ENCODE measurements around the gene NOS1AP.

The NOS1AP gene

DNA sequence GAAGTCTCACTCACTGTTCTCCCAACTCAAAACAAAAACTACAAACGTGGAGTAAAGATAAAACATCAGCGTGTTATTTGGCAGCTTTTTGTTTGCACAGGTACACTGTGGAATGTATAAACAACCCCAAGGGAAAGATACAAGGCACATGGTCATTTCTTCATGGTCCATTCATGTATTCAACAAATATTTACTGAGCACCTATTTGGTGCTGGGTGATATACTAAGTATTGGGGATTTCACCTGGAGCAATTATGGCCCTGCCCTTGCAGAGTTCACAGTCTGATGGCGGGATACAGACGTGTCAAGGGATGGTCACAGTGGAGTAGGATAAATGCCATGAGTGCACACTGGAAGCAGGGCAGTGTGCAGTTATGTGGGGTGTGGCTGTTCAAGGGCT is 171.1 kb downstream of the NOS1AP start:
- H3K4me3 Mint-ChIP-seq: no peak overlapping the region
- H3K27ac Mint-ChIP-seq: no peak overlapping the region
- H3K36me3 Mint-ChIP-seq (ENCODE audit: low read depth): no peaks in the 10 kb centered on the region
- H3K27me3 Mint-ChIP-seq: peaks cover 16% of the 10 kb centered on the region
- H3K4me1 Mint-ChIP-seq: no peaks in the 10 kb centered on the region
- DNase-seq (no peak), ATAC-seq (no peak)
- H3K9me3 Mint-ChIP-seq: no peaks in the 10 kb centered on the region

DNA sequence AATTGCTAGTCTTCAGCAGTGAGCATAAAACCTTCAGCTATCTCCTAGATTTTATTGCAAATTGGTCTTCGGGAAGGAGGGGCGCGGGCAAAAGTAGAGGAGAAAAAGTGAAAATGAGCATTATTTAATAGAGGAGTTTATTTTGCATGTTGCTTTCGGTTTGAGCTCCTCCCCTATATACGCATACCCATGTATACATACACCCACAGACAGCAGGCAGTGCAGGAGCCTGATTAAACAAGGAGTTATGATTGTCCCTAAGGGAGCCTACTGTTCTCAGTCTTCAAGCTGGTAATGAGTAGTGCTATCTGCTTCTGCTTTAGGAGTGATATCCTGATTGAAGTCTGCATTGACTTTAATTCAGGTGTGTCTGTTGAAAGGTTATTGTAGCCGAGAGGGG is 173.3 kb downstream of the NOS1AP start:
- H3K4me3 Mint-ChIP-seq: no peak overlapping the region
- H3K36me3 Mint-ChIP-seq (ENCODE audit: low read depth): no peaks in the 10 kb centered on the region
- no peak for DNase-seq
- no peak for ATAC-seq
- H3K4me1 Mint-ChIP-seq: no peaks in the 10 kb centered on the region
- peaks cover 11% of the 10 kb centered on the region for H3K27me3 Mint-ChIP-seq
- H3K9me3 Mint-ChIP-seq: no peaks in the 10 kb centered on the region
- H3K27ac Mint-ChIP-seq: no peak overlapping the region

DNA sequence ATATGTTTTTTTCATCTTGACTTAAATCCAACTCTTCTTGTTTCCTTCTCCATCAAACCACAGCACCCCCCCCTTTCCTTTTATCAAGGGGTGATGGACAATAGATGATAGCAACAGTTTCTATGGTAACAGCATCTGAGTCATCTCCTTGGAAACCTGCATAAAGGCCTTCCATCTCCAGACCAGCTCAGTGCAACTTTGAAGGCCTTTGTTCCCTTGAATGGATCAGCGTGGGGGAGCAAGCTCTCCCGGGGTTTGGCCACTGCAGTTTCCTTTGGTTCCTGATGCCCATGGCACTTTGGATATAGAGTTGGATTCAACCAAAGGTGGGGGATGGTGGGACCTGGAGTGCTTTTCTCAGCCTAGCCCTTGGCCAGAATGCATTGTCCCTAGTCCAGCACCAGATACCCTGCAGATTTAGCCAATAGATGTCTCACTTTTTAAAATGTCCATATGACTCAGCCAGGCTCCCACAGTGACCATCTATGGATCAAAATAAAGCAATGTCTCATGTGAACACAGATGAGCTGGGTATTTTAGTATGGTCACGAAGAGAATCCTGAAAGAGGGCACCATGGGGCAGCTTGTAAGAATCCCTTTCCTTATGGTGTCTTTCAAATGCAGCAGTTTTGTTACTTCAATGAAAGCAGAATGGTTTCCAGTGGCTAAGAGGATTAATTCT is 179.5 kb downstream of the NOS1AP start:
- no peaks in the 10 kb centered on the region for H3K9me3 Mint-ChIP-seq
- no peak for DNase-seq
- no peak for ATAC-seq
- no peak overlapping the region for H3K27ac Mint-ChIP-seq
- peaks cover 12% of the 10 kb centered on the region for H3K27me3 Mint-ChIP-seq
- no peak overlapping the region for H3K4me3 Mint-ChIP-seq
- H3K36me3 Mint-ChIP-seq (ENCODE audit: low read depth): no peaks in the 10 kb centered on the region
- no peaks in the 10 kb centered on the region for H3K4me1 Mint-ChIP-seq

- no peaks in the 10 kb centered on the region for H3K36me3 Mint-ChIP-seq (ENCODE audit: low read depth)
- peaks cover 17% of the 10 kb centered on the region for H3K27me3 Mint-ChIP-seq
- H3K9me3 Mint-ChIP-seq: no peaks in the 10 kb centered on the region
- no peak overlapping the region for H3K4me3 Mint-ChIP-seq
- ATAC-seq: no peak
- DNase-seq: no peak
- no peak overlapping the region for H3K27ac Mint-ChIP-seq
- no peaks in the 10 kb centered on the region for H3K4me1 Mint-ChIP-seq
Measured at GRCh38 chr1:162250004-162250730, 180.7 kb downstream of the NOS1AP start.

- DNase-seq: no peak
- peaks cover 17% of the 10 kb centered on the region for H3K27me3 Mint-ChIP-seq
- H3K4me3 Mint-ChIP-seq: no peak overlapping the region
- no peak overlapping the region for H3K27ac Mint-ChIP-seq
- no peak for ATAC-seq
- H3K9me3 Mint-ChIP-seq: no peaks in the 10 kb centered on the region
- H3K36me3 Mint-ChIP-seq (ENCODE audit: low read depth): no peaks in the 10 kb centered on the region
- no peaks in the 10 kb centered on the region for H3K4me1 Mint-ChIP-seq
Measured at GRCh38 chr1:162251102-162251501, 181.6 kb downstream of the NOS1AP start.

- DNase-seq (no peak), ATAC-seq (no peak)
- Mint-ChIP-seq H3K4me3 (no peak overlapping the region), H3K9me3 (no peaks in the 10 kb centered on the region), H3K36me3 (ENCODE audit: low read depth) (no peaks in the 10 kb centered on the region), H3K27me3 (peaks cover 21% of the 10 kb centered on the region), H3K27ac (no peak overlapping the region), H3K4me1 (no peaks in the 10 kb centered on the region)
Measured at GRCh38 chr1:162252214-162252613, 182.7 kb downstream of the NOS1AP start.

GRCh38 chr1:162253790-162254189 is 184.3 kb downstream of the NOS1AP start:
- no peak overlapping the region for H3K4me3 Mint-ChIP-seq
- H3K9me3 Mint-ChIP-seq: no peaks in the 10 kb centered on the region
- no peak for ATAC-seq
- peaks cover 25% of the 10 kb centered on the region for H3K27me3 Mint-ChIP-seq
- no peaks in the 10 kb centered on the region for H3K36me3 Mint-ChIP-seq (ENCODE audit: low read depth)
- H3K27ac Mint-ChIP-seq: no peak overlapping the region
- no peaks in the 10 kb centered on the region for H3K4me1 Mint-ChIP-seq
- no peak for DNase-seq

DNA sequence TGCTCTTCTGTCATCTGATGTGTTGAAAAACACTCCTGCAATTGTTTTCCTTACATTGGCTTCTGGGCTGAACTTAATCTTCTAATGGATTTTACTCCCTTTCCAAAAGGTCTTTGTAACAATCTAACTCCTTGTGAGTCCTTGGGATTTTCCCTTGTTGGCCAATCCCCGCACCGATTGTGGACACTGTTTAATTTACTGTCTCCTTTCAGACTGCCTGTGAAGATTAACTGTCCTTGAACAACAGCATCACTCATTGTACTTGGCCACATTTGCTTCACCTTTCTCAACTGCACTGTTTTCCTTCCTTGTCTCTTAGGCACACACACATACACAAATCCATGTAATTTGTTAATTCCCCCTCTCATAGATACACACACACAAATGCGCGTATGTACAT is 186.8 kb downstream of the NOS1AP start:
- no peak overlapping the region for H3K27ac Mint-ChIP-seq
- peaks cover 27% of the 10 kb centered on the region for H3K27me3 Mint-ChIP-seq
- ATAC-seq: no peak
- no peaks in the 10 kb centered on the region for H3K36me3 Mint-ChIP-seq (ENCODE audit: low read depth)
- H3K9me3 Mint-ChIP-seq: no peaks in the 10 kb centered on the region
- no peak overlapping the region for H3K4me3 Mint-ChIP-seq
- H3K4me1 Mint-ChIP-seq: no peaks in the 10 kb centered on the region
- DNase-seq: no peak

DNA sequence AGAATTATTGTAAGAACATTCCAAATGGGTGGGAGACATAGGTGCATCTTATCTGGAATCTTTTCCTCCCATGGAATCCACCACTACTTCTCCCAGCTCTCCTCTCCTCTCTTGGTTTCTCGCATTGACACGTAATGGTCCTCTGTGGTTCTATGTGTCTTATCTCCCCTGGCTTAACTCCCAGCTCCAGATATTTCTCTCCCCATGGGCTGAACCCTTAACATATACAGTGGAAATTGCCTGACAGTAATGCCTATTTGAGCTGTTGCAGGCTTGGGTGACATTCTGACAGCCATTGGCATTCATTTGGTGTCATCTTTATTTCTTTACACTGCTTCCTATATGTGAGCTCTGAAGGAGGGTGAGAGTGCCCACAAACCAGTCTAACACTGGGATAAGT is 188.9 kb downstream of the NOS1AP start:
- Mint-ChIP-seq H3K9me3 (no peaks in the 10 kb centered on the region), H3K36me3 (ENCODE audit: low read depth) (no peaks in the 10 kb centered on the region), H3K4me3 (no peak overlapping the region), H3K27me3 (peaks cover 31% of the 10 kb centered on the region), H3K4me1 (no peaks in the 10 kb centered on the region), H3K27ac (no peak overlapping the region)
- no peak for ATAC-seq
- no peak for DNase-seq

DNA sequence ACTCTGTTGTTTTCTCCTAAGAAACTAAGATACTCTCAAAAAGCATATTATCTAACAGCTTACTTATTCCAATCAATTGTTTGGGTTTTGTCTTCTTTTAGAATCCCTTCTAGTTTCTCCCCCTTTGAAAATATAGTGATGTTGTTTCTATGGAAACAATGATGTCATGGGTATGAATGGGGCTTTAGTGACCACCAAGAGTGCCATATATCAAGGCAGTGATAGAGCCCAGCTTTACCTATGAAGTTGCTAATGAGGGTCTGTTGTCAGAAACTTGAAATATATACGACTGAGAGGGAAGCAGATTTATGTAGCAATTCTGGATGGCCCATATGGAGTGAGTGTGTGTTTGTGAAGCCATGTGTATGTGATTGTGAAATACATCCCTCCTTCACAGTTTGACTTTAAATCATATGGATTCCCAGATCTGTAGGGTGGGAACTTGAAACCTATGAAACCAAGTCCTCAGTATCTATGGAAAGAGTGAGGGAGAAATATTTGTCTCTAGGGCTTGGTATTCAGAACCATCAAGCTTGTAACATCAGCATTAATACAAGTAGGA is 190.5 kb downstream of the NOS1AP start:
- no peaks in the 10 kb centered on the region for H3K4me1 Mint-ChIP-seq
- no peak overlapping the region for H3K4me3 Mint-ChIP-seq
- no peak for ATAC-seq
- DNase-seq: no peak
- H3K27me3 Mint-ChIP-seq: peaks cover 27% of the 10 kb centered on the region
- no peaks in the 10 kb centered on the region for H3K9me3 Mint-ChIP-seq
- no peak overlapping the region for H3K27ac Mint-ChIP-seq
- H3K36me3 Mint-ChIP-seq (ENCODE audit: low read depth): no peaks in the 10 kb centered on the region

- Mint-ChIP-seq H3K27me3 (peaks cover 29% of the 10 kb centered on the region), H3K9me3 (no peaks in the 10 kb centered on the region), H3K36me3 (ENCODE audit: low read depth) (no peaks in the 10 kb centered on the region), H3K27ac (no peak overlapping the region), H3K4me1 (no peaks in the 10 kb centered on the region), H3K4me3 (no peak overlapping the region)
- no peak for ATAC-seq
- no peak for DNase-seq
Measured at GRCh38 chr1:162264108-162264507, 194.6 kb downstream of the NOS1AP start.

DNA sequence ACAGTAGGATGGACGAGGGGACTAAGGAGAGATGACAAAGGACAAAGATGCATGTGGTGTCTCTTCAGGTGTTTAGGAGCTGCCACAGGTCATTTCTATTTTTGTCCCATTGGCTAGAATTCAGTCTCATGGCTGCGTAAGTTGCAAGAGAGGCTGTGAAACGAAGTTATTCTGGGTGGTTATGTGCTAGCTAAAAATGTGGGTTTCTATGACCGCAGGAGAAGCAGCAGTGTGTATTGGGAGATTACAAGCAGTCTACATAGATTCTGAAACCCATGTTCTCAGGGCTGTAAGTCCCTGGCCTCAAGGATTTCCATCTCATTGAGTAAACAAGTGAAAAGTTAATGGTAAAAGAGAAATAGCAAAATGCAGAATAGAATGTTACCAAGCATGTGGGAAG is 196.5 kb downstream of the NOS1AP start:
- no peak overlapping the region for H3K27ac Mint-ChIP-seq
- no peaks in the 10 kb centered on the region for H3K9me3 Mint-ChIP-seq
- no peak for ATAC-seq
- H3K4me3 Mint-ChIP-seq: no peak overlapping the region
- no peaks in the 10 kb centered on the region for H3K4me1 Mint-ChIP-seq
- no peak for DNase-seq
- no peaks in the 10 kb centered on the region for H3K36me3 Mint-ChIP-seq (ENCODE audit: low read depth)
- H3K27me3 Mint-ChIP-seq: peaks cover 25% of the 10 kb centered on the region

DNA sequence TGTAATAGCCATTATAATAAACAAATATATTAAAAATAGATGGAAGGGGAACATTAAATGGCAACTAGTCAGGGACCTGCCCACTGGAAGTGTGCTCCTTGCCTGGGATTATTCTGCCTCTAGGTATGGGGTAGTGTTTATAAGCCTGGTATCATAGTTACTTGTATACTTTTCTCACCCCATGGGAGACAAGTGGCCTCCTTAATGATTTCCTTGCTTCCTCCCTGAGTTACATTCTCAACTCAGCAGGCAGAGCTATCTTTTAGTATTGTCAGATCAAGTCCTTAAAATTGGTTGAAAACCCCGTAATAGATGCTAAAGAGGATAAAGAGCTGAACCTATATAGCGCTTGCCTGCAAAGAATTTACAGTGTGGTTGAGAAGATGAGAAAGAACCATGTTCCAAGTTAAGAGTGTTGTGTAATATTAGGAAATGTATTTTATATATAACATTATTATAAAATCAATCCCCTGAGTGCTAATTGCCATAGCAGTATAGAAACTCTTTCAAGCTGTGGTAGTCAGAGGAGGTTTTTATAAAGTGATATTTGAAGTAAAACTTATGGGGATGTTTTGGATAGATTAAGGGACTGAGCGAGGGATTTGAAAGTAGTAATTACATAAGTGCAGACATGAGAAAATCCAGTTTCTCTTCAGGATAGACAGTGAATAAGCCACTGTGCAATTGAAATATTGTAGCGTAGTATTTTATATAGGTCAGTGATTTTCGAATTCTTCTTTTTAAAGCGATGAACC is 200.7 kb downstream of the NOS1AP start:
- H3K36me3 Mint-ChIP-seq (ENCODE audit: low read depth): no peaks in the 10 kb centered on the region
- no peaks in the 10 kb centered on the region for H3K4me1 Mint-ChIP-seq
- no peak overlapping the region for H3K4me3 Mint-ChIP-seq
- H3K27ac Mint-ChIP-seq: no peak overlapping the region
- DNase-seq (no peak), ATAC-seq (no peak)
- no peaks in the 10 kb centered on the region for H3K9me3 Mint-ChIP-seq
- H3K27me3 Mint-ChIP-seq: peaks cover 16% of the 10 kb centered on the region

GRCh38 chr1:162271972-162272371 is 202.5 kb downstream of the NOS1AP start:
- ATAC-seq (no peak), DNase-seq (no peak)
- Mint-ChIP-seq H3K4me1 (no peaks in the 10 kb centered on the region), H3K27ac (no peak overlapping the region), H3K9me3 (no peaks in the 10 kb centered on the region), H3K4me3 (no peak overlapping the region), H3K36me3 (ENCODE audit: low read depth) (no peaks in the 10 kb centered on the region), H3K27me3 (peaks cover 7% of the 10 kb centered on the region)

DNA sequence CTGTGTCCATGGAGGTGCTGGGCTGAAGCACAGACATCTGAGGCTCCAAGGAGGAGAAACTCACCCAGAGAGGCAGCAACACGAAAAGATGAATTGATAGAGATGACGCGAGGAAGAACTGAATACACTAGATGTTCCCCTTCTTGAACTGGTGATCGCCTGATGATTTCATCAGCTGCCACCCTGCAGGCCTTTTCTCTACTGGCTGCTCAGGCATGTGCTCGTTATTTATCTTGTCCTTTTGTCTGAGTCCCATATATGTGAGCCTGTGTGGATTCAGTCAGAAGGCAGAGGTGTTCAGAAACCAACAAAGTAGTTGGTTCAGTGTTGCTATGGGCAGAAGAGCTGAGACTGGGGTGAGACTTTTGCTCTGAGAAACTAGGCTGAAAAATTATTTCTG is 202.9 kb downstream of the NOS1AP start:
- ATAC-seq (no peak), DNase-seq (no peak)
- no peaks in the 10 kb centered on the region for H3K4me1 Mint-ChIP-seq
- no peaks in the 10 kb centered on the region for H3K36me3 Mint-ChIP-seq (ENCODE audit: low read depth)
- no peak overlapping the region for H3K4me3 Mint-ChIP-seq
- no peaks in the 10 kb centered on the region for H3K9me3 Mint-ChIP-seq
- H3K27me3 Mint-ChIP-seq: peaks cover 7% of the 10 kb centered on the region
- no peak overlapping the region for H3K27ac Mint-ChIP-seq
